ENCODE results near the gene UNC5C. TPM values are rescaled to one million over a fixed set of nuclear protein-coding genes. Genes with fewer than 3 reads are reported as not detected.

Gene UNC5C
- total RNA-seq, 3 donors from 2014 or later = 6.2 to 20.9 (median 6.2) TPM

GRCh38 chr4:95522682-95523530 is 25.9 kb downstream of the UNC5C start:
- TF ChIP-seq POLR2AphosphoS5 (IDR thresholded peaks at IDR 0.05) (no peak), POLR2A (IDR thresholded peaks at IDR 0.05) (no peak), CTCF (IDR thresholded peaks at IDR 0.05) (no peak)
- no peaks in the 10 kb centered on the region for H3K27me3 ChIP-seq
- no peak for DNase-seq (ENCODE audit: low spot score in 2 of 2)
- no peak overlapping the region for H3K4me3 ChIP-seq
- no peak overlapping the region for H3K27ac ChIP-seq
- no peaks in the 10 kb centered on the region for H3K4me1 ChIP-seq
- H3K9me3 ChIP-seq = no peaks in the 10 kb centered on the region
- intact Hi-C loops (cut with DNase I; ENCODE audit: low total_unique reads) = no loop called here
- H3K36me3 ChIP-seq = no peaks in the 10 kb centered on the region

- TF ChIP-seq POLR2A (IDR thresholded peaks at IDR 0.05) (no peak), CTCF (IDR thresholded peaks at IDR 0.05) (no peak), POLR2AphosphoS5 (IDR thresholded peaks at IDR 0.05) (no peak)
- no peaks in the 10 kb centered on the region for H3K36me3 ChIP-seq
- no peaks in the 10 kb centered on the region for H3K27me3 ChIP-seq
- no peaks in the 10 kb centered on the region for H3K9me3 ChIP-seq
- no peak for DNase-seq (ENCODE audit: low spot score in 2 of 2)
- H3K4me1 ChIP-seq = no peaks in the 10 kb centered on the region
- intact Hi-C loops (cut with DNase I; ENCODE audit: low total_unique reads) = no loop called here
- no peak overlapping the region for H3K4me3 ChIP-seq
- H3K27ac ChIP-seq = no peak overlapping the region
Measured at GRCh38 chr4:95517576-95518345, 31.0 kb downstream of the UNC5C start.

GRCh38 chr4:95516528-95517017 is 32.2 kb downstream of the UNC5C start:
- peak overlapping the region in 1 of 2 donors; percentile 52 for H3K27ac ChIP-seq
- no peaks in the 10 kb centered on the region for H3K36me3 ChIP-seq
- no peak for TF ChIP-seq POLR2A (IDR thresholded peaks at IDR 0.05)
- no peak for TF ChIP-seq CTCF (IDR thresholded peaks at IDR 0.05)
- TF ChIP-seq POLR2AphosphoS5 (IDR thresholded peaks at IDR 0.05) = no peak

GRCh38 chr4:95515589-95515988 is 33.2 kb downstream of the UNC5C start:
- H3K4me1 ChIP-seq = no peaks in the 10 kb centered on the region
- TF ChIP-seq CTCF (IDR thresholded peaks at IDR 0.05) (no peak), POLR2AphosphoS5 (IDR thresholded peaks at IDR 0.05) (no peak), POLR2A (IDR thresholded peaks at IDR 0.05) (no peak)
- intact Hi-C loops (cut with DNase I; ENCODE audit: low total_unique reads) = no loop called here
- no peak overlapping the region for H3K27ac ChIP-seq
- H3K27me3 ChIP-seq = no peaks in the 10 kb centered on the region
- H3K36me3 ChIP-seq = no peaks in the 10 kb centered on the region
- H3K4me3 ChIP-seq = no peak overlapping the region
- no peak for DNase-seq (ENCODE audit: low spot score in 2 of 2)
- H3K9me3 ChIP-seq = no peaks in the 10 kb centered on the region

More at GRCh38 chr4:95516528-95517017, 32.2 kb downstream of the UNC5C start:
- H3K27me3 ChIP-seq = no peaks in the 10 kb centered on the region
- no peak overlapping the region for H3K4me3 ChIP-seq
- DNase-seq (ENCODE audit: low spot score in 2 of 2) = no peak
- no peaks in the 10 kb centered on the region for H3K9me3 ChIP-seq
- intact Hi-C loops (cut with DNase I; ENCODE audit: low total_unique reads) = no loop called here
- H3K4me1 ChIP-seq = no peaks in the 10 kb centered on the region

All from breast epithelium (tissue), 4 donors.